IPS-NIHi7 (cell line): Measurements from ENCODE around the gene UPF3A.
"Not testable (repeated sequence)": the region's sequence is repeated elsewhere in the genome, so short reads cannot be mapped to it uniquely, and the experiment has no call there.

ENCODE experiments used
- DNase-seq: peaks from one replicate; pipeline ENCODE4 v3.0.0; 2012; ENCODE audit warnings: mixed read lengths; ENCODE audit errors: extremely low spot score

UPF3A gene

DNA sequence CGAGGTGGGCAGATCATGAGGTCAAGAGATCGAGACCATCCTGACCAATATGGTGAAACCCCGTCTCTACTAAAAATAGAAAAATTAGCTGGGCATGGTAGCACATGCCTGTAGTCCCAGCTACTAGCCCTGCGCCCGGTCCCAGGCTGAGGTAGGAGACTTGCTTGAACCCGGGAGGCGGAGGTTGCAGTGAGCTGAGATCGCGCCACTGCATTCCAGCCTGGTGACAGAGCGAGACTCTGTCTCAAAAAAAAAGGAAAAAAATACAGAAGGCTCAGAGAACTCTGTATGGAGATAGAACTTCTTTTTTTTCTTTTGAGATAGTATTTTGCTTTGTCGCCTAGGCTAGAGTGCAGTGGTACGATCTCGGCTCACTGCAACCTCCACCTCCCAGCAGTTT lies 17.1 kb upstream of the UPF3A start:
- not testable (repeated sequence) for DNase-seq

DNA sequence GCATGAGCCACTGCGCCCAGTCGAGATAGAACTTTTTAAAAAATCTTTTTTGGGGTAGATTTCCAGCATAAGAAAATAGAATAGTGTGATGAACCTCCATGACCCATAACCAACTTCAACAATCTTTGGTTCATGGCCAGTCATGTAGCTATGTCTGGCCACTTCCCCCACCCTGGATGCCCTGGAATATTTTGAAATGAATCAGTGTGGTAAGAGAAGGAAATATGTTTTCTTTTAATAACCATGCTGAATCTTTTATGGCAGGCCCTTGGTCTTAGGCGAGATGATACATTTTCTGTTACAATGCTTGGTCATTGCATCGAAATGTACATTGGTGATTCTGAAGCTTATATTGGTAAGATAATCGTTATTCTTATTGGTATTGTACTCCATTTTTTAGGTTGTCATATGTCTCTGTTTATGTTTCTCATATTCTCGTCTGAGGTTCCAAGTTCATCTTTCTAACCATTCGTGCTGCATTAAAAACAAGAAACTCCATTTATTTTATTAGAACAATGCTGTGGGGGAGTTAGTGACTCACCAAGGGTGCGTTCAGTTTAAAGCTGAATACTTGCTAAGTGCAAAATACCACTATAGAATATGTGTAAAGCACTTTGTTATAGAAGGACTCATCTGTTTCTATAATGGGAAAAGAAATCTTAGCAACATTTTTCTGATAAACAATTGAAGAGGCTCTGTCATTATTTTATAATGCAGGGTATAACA lies 16.4 kb upstream of the UPF3A start:
- no peak for DNase-seq

DNA sequence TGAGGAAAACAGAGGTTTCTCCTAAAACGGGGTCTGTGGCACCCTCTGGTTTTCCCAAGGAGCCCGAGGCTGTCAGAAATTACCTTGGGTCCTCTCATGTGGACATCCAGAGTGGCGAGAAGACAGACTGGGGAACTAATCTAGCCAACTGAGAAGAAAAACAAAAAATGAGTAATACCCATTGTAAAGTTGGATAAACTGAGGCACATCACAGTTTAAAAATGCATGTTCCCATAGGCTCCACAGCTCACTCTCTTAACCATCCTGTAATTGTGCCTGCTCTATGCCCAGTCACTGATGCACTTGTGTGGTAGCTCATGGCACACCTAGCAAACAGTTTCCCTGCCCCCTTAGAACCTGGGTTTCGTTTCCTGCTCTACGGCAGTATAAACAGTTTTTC lies 15.2 kb upstream of the UPF3A start:
- no peak for DNase-seq

DNA sequence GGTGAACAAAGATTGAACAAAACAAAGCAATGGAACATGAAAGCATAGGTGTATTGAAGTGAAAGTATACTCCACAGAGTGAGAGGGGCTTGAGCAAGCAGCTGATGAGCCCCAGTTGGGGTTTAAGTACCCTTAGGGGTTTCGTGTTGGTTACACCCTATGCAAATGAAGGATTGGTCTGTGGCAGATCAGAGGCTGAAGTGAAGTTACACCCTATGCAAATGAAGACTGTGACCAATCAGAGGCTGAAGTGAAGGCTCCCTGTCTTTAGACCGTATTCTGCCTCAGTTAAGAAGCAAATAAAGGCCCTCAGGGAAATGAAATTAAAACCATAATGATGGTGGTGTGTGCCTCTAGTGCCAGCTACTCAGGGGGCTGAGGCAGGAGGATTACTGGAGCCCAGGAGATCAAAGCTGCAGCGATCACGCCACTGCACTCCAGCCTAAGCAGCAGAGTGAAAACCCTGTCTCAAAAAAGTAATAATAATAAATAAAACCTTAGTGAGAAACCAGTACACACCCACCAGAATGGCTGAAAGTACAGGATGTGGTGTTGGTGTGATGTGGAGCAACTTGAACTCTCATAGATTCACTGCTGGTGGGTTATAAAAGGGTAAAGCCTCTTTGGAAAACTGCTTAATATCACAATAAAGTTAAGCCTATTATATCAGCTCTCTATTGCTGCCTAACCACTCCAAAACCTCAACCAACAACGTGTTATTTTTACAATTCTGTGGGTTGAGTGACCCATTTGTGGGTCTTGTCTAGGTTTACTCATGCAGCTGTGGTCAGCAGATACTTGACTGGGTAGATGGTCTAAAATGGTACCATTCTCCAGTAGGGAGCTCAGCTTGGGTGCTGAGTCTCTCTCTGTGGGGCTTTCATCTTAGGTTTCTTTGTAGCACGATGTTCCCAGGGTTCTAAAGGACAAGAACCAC lies 12.8 kb upstream of the UPF3A start:
- DNase-seq, result no peak

DNA sequence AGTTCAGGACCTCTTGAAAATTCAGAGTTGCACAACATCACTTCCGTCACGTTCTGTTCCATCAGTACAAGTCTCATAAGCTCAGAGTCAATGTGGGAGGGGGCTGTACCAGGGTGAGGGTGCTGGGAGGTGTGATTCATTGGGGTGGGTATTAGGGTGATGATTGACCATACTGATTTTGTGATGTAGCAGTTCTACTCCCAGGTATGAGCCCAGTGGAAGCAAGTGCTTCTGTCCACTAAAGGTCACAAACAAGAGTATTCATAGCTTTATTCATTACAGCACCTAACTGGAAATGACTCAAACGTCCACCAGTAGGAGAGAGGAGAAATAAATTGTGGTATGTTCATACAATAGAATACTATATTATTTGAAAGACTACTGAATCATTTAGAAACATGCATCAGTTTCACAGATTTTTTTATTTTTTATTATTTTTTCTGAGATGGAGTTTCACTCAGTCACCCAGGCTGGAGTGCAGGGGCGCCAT lies 12.1 kb upstream of the UPF3A start:
- no peak for DNase-seq

DNA sequence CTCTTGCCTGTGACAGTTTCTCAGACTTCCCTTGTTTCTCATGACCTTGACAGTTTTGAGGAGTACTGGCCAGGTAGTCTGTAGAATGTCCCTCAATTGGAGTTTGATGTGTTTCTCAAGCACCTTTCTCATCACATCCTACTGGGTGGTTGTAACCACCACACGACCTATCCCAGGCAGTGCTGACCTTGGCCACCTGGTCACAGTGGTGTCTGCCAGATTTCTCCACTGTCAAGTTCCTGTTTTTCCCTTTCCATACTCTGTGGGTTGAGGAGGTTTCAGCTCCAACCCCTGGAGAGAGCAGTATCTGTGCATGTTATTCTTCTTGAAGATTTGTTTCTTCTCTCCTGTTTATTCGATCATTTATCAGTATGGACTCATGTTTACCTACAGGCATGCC lies 8.4 kb upstream of the UPF3A start:
- DNase-seq, result no peak

DNA sequence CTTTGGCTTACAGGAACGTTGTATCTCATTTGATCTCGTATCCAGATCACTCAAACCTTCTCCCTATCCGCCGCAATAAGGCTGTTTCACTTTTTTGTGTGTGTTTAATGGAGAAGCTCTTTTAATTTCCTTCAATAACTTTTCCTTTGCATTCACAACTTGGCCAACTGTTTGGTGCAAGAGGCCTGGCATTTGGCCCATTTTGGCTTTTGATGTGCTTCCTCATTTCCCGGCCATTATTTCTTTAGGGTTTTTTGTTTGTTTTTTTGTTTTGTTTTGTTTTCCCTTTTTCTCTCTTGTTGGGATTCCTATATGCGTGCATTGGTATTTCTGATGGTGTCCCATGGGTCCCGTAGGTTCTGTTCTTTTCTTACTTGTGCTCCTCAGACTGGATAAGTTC lies 6.1 kb upstream of the UPF3A start:
- no peak for DNase-seq

DNA sequence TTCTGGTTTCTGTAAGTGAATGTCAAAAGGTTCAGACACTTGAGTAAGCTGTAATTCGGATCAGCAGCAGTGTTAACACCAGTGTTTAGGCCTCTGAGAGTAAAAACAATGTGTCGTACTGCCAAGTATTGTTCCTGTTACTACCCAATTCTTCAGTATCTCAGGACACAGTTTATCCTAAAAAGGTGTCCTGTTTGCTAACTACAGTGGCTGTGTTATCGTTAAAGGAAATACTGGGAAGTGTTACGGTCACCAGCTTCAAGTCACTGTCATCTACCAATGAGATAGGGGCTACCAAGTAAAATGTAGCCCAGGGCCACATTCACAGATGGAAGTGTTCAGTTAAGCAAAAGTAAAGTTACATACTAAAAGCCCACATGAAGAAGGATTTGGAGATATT lies 2.3 kb upstream of the UPF3A start:
- no peak for DNase-seq

DNA sequence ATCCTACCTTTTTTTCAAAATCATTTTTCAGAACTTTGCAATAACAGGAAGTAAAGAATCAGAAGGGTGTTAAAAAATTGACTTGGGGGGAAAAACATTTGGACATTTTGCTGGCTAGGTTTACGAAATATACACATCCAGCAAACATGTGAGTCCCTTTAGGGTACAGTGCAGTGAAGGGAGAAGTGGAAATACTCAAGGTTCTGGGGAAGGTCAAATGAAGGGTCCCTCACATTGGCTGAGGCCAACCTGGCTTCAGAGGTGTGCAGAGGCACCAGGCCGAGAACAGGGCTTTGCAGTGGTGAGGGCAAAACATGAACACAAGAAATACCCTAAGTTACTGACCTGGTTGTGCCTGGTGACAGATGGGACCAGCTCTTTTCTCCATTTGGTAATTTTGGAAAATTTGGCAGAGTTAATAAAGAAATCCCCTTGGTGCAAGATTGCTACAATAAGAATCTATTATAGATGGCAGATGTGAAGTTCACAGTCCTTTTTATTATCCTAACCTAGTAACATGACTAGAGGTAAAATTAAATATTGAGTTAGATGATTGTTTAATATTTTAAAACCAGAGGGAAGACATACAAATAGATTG lies 1.5 kb upstream of the UPF3A start:
- no peak for DNase-seq

DNA sequence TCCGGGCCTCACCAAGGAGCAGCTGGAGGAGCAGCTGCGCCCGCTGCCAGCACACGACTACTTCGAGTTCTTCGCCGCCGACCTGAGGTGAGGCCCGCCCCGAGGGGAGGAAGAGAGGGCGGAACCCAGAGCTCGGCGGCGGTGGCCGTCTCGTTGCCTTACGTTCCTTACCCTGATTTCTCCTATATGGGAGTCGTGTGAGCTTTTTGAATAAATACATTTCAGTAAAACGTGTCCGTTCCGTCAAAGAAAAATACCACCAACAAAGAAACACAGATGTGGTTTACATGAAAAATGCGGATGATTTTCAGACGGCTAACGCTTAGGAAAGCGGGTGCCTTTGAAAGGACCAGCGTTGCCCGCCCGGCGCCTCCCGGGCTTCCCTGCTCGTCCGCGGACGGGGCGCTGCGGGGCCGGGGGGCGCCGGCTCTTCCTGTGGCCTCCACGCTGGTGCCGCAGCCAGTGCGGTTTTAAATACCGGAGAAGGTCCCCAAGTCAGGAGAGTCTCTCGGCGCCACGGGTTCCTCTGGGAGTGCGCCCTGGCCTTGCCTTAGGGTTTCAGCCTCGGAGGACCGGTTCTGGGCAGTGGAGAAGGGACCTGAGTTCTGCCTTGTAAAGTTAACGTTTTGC lies 755 bp downstream of the UPF3A start:
- peak; percentile 52 for DNase-seq

DNA sequence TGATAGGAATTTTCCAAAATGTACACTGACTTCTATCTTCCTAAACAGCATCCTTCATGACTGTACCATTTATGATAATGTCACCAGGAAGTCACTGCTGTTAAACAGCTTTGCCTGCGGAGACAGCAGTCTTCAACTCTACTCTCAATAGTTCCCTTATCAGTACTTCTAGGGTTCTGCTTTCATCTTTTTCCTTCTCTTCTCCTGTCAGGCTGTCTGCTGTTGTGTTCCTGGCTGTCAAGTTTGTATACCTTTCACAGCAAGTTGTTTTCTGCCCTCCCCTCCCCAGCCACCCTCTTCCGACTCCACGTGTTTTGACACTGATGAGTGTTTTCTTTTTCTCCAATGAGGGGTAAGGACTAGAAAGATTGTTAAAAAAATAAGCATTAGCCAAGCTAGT lies 2.2 kb downstream of the UPF3A start:
- no peak for DNase-seq

DNA sequence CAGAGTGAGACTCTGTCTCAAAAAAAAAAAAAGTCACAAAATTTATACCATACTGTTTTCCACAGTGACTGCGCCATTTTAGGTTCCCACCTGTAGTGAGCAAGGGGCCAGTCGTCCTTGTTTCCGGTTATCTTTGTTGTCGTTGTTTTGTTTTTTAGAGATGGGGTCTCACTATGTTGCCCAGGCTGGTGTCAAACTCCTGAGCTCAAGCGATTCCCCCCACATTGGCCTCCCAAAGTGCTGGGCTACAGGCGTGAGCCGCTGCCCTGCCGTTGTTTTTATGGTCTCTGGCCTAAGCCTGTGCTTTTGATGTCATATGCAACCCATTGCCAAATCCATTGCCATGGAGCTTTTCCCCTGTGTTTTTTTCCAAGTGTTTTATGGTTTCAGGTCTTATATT lies 3.3 kb downstream of the UPF3A start:
- DNase-seq, result no peak

DNA sequence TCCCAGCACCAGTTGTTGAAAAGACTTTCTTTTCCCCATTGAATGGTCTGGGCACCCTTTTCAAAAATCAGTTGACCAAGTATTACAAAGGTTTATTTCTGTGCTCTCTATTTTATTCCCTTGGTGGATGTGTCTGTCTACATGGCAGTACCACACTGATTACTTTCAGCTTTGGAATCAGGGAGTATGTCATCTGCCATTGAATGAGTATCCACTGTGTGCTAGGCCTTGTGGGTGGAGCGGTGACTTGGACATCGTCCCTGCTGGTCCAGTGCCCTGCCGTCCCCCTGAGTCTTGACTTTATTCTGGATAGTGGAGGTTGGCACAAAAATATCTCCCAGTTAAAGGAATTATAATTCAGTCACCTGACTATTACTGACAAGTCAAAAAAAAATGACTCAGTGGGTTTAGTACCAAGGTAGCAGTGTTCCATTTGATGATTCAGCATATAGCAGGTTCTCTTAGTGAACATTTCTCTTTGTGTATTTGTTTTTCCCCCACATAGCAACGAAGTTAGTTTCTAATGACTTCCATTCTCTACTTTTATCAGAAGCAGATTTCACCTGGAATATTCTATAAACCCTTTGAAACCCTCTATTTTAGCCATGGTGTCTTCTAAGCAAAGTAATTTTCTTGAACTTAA lies 3.9 kb downstream of the UPF3A start:
- no peak for DNase-seq

DNA sequence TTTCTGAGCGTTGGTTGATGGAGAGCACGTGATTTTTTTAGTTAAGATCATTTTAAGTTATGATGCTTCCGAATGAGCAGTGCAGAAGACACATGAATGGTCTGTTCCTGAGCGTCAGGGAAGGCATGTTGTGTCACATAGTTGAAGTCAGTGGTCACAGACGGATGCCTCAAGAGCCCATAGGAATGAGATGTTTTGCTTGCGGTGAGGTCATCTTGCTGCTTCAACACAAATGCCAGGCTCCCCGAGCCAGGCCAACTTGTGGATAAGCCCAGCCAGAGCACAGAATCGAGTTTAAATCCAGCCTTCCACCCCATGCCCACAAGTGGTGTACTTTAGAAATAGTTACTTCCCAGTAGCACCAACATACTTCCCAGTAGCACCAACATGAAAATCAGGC lies 5.4 kb downstream of the UPF3A start:
- no peak for DNase-seq

DNA sequence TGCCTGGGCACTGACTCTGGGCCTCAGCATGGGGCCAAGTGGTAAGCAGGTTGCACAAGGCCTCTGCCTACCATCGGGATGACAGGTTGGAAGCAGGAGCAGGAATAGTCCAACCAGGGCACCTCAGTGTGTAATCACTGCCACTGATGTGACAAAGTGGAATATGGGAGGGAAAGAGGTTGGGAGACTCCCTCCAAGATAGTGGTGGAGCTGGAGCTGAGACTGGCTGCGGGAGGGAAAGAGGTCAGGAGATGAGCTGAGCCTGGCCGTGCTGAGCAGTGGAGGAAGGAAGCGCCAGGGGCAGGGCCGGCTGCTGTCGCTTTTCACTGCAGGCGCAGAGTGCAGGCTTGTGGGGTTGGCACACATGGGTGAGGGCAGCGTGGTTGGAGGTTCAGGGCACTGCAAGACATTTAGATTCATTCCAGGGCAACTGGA lies 6.8 kb downstream of the UPF3A start:
- DNase-seq, result no peak

DNA sequence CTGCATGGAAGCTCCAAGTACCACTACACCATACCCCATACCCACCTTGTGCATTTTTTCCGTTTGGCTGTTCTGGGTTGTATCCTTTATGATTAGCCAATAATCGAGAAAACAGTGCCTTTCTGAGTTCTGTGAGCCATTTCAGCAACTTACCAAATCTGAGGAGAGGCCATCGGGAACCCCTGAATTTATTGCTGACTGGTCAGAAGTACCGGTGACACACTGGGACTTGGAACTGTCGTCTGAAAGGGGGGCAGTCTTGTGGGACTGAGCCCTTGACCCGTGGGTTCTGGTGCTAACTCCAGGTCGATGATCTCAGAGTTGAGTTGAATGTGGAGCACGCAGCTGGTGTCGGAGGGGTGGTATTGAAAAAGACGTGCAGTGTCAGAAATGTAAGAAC lies 15.0 kb downstream of the UPF3A start:
- no peak for DNase-seq

DNA sequence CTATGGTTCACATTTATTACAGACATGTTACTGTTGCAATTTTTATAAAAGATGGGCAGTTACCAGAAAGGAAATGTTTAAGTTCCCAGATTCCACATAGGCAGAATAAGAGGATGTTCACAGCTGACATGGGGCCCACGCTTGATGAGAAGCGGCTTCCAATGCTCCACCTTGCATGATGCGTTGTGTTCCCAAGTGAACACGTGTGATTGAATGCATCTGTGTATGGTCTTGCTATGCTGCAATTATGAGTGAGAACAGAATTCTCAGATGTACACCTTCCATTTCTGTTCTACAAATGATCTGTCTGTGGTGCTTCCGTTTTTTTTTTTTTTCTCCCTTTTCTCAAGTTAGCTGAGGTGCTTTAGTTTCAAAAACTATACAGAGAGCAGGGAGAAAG lies 15.5 kb downstream of the UPF3A start:
- no peak for DNase-seq

DNA sequence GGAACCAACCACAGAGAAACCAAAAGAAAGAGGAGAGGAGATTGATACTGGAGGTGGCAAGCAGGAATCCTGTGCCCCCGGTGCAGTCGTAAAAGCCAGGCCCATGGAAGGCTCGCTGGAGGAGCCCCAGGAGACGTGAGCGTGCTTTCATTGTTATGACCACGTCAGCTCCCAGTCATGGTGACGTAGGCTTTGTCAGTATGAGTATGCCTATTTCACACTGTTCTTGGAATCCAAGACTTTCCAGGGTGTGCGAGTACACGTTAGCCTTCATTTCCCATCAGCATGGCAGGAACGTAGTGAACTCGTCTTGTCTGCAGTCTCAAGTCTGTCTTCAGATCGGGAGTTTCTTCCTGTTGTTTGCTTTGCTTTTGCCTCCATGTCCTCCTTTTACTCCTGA lies 17.5 kb downstream of the UPF3A start:
- DNase-seq, result no peak

DNA sequence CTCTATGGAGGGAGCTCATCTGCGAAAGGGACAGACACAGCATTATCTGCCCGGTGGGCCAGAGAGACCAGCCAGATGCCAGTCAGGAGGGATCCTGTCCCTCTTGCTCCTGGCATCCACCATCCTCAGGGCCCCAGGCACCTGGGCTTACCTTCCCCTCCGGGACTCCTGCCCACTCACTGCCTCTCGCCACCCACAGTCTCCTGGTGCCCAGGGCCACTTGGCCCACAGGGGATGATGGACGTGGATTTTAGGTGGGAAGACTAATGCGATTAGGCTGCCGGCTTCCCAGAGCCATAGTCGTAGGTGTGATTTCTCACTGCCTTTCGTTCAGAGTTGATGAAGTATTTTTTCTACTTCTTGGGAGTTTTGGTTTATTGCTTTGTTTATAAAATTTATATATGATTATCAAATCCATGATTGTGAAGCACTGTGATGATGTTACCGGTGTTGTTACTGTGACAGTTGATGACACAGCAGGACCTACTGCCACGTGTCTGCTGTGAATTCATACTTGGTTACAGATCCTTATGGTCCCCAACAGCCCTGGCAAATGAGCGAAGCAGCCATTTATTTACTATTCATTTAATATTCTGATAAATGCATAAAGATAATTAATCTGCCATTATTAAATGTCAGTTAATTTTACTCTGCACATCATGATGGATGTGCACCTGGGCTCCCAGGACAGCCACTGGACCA lies 18.4 kb downstream of the UPF3A start:
- DNase-seq, result no peak

DNA sequence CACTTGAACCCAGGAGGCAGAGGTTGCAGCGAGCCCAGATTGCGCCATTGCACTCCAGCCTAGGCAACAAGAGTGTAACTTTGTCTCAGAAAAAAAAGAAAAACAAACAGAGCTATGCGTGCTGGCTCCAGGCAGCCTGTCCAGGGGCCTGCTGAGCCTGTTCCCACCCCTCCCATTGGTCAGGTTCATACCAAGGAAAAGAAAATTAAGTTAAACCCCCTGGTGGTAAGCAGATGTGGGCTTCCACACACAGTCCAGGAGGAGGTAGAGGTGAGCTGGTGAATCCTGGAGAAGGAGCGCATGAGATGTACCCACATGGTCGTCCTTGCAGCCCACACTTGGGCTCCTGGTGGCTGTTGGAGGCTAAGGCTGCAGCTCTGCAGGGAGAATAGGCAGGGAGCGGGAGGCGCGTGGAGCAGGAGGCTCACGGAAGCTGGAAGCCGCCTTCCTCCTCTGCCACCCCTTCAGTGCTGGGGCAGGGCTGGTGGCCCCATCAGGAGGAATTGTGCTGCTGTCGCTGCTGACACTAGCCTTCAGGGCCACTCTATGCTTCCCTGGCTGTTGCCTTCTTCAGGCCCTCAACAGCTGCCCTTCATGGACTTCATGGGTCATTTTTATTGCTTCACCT lies 22.4 kb downstream of the UPF3A start:
- no peak for DNase-seq
